NOMO-1 treated with DMSO at 0.1 percent for 48 hours (cell line): ENCODE data around the gene MAGEL2.
"Not testable (repeated sequence)": the region's sequence is repeated elsewhere in the genome, so short reads cannot be mapped to it uniquely, and the experiment has no call there.

ENCODE experiments used
- DNase-seq: peaks from one replicate; lab custom pipeline; 2025; ENCODE audit not compliant: unreplicated experiment; lab: John Stamatoyannopoulos, UW

The MAGEL2 gene

GRCh38 chr15:23616536-23616935, 31.1 kb downstream of the MAGEL2 start:
- no peak for DNase-seq

- no peak for DNase-seq
Measured at GRCh38 chr15:23606226-23606625, 41.4 kb downstream of the MAGEL2 start.

- DNase-seq, result no peak
Measured at GRCh38 chr15:23602124-23602523, 45.5 kb downstream of the MAGEL2 start.

- no peak for DNase-seq
Measured at GRCh38 chr15:23599053-23599452, 48.6 kb downstream of the MAGEL2 start.

GRCh38 chr15:23597278-23597677, 50.4 kb downstream of the MAGEL2 start:
- not testable (repeated sequence) for DNase-seq

- DNase-seq, result no peak
Measured at GRCh38 chr15:23596736-23597135, 50.9 kb downstream of the MAGEL2 start.

- DNase-seq, result no peak
Measured at GRCh38 chr15:23595368-23595767, 52.3 kb downstream of the MAGEL2 start.

GRCh38 chr15:23594252-23594770, 53.4 kb downstream of the MAGEL2 start:
- no peak for DNase-seq
